ENCODE measurements around the gene ATRNL1.
"Not testable (repeated sequence)": the region's sequence is repeated elsewhere in the genome, so short reads cannot be mapped to it uniquely, and the experiment has no call there.

ATRNL1 gene

DNA sequence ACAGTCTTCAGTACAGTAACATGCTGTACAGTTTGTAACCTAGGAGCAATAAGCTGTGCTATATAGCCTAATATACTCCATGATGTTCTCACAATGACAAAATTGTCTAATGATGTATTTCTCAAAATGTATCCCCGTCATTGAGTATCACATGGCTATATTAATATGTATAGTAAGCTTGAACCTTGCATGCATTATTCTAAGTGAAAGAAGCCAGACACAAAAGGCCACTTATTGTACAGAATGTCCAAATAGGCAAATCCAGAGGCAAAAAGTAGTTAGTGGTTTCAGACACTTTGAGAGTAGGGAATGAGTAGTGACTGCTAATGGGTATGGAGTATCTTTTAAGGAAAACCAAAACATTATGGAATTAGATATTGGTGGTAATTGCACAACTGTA, 545.1 kb downstream of the ATRNL1 start:
- DNase-seq, result no peak

DNA sequence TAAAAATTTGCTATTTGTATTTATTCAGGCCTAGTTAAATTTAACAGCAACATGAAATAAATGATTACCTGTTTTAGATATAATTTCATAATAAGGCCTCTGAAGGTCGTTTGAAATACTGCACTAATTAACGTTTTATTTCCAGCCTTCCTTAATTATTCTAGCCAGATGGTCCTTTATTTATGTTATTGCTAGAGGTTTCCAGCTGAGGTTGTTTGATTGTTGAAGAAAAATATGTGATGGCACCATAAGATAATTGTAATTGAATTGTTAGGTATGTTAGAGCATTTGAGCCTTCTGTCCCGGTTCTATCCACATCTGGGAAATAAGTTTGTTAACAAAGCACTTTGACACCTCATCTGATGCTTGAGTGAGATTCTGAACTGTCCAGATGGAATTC, 556.1 kb downstream of the ATRNL1 start:
- no peak for DNase-seq

DNA sequence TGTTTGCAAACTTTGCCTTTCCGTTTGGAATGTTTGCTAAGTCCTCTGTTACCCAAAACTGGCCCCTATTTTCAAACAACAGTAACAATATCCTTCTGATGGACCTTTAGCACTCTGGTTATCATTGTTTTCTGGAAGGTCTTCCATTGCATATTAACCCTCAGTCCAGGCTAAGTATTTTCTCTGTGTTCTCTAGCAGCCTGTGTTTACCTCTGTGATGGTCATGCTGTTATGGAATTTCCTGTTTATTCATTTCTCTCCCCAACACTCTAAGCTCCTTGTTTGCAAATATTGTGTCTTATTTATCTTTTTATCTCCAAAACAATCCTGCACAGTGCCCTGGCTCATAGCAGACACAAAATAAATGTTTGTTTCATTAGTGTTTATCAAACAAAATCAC, 560.3 kb downstream of the ATRNL1 start:
- no peak for DNase-seq

DNA sequence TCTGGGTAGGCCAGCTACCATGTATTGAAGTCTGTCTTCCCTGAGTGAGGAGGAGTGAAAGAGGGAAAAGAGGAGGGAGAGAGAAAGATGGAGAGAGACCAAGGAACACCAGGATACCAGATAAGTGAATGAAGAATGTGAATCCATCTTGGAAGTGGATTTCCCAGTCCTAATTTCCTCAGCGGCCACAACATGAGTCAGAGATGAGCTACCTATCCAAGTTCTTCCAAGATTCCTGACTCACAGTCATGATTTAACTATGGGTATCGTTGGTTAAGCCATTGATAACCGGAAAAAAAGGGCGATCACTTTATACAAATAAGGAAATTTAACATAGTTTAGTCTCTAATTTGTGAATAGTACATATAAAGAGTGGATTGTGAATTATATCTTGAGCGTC, 561.8 kb downstream of the ATRNL1 start:
- DNase-seq, result no peak

DNA sequence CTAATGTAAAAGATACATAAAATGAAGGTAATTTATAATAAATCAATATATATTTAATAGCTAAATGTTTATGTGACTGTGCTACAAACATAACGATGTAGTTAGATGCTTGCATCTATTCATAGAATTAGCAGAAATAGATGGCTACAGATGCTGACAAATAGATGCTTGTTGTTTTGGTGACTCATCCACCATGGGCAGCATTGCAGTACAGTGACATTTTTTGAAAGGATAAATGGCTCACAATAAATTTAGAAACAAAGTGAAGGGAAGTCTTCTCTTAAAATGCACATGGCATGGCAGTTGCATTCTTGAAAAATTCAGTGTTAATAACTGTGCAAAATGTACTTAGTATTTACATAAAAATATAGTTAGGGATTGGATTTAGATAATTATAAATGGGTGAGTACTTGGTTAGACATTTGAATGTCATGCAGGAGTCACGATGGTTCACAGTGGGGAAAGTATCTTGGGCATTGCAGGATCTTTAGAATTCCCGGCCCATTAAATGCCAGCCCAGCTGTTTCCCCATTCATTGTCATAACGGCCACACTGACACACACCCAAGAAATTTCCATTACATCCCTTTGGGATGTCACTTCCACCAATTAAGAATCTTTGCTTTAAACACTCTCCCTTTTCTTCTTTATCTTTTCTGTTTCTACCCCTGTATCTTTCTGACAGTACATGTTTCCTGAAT, 564.1 kb downstream of the ATRNL1 start:
- DNase-seq, result no peak

DNA sequence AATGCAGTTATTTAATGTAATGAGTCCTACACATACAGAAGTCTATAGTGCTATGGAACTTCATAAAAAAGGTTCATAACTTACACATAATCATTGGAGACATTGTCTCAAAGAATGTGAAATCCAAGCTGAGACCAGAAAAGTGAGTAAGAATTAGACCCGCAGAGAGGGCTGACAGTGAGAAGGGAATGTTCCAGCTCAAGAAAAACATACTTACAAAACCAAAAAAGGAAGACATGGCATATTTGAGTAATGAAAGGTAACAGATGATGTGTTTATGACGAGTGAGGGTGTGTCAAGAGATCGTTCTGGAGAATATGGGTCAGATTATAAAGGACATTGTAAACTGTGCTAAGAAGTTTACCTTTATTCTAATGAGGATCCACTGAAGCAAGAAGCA, 566.5 kb downstream of the ATRNL1 start:
- DNase-seq, result no peak

DNA sequence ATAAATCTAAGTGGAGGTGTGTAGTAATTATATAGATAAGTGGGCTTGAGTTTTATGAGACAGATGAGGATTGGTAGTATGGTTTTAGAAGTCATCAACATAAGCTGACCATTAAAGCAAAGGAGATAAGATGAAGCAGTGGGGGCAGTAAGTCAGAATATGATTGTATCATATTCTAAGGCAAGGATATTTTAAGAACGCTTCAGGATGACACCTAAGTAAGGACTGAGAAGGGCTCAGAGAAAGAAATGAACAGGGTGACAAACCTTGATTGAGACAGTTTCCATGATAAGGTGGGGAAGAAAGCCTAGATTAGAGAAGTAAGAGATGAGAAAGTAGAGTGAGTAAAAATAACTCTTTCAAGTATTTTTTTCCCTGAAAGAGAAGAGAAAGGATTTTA, 567.2 kb downstream of the ATRNL1 start:
- no peak for DNase-seq

DNA sequence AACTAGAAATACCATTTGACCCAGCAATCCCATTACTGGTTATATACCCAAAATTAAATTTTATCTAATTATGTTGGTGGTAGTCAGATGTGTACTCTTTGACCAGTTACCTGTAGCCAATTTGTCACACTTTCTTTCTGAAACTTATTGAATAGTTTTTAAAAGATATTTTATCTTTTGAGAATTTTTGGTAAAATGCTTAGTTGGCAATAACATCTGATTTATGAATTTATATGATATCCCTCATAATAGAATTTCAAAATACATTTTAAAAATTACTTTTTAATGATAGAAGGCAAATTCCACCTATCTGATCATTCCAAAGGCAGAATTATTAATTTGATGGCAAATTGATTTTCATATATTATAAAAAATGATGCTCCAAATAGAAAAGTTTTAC, 569.3 kb downstream of the ATRNL1 start:
- no peak for DNase-seq

DNA sequence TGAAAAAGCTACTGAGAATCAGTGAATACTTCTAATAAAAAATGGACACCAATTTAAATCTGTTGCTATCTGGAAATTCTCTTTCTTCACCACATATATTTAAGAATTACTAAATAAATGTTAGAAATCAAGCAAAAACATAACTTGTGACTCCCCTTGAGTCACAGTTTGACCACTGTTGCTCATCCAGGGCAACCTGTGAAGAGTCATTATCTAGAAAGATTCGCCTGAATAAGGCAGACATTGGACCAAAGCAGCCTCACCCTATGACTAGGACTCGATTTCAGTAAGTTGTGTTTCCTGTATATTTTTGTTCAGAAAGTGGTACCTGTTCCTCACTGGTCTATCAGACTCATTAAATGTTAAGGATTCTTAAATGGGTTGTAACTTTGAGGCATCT, 572.4 kb downstream of the ATRNL1 start:
- DNase-seq, result no peak

DNA sequence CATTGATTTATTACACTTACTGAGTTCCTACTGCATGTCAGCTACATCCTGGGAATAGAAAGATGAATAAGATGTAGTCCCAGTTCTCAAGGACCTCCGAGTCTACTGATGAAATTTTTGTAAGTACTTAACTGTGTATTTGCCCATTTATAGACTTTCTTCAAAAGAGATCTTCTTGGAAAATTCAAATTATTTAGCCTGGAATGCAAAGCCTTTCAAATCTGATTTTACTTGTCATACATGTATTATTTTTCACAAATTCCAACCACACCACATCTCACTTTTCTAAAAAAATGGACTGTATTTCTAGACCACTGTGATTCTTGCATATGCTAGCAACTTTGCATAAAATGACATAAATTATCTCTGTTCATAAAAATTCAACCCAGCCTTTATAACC, 581.3 kb downstream of the ATRNL1 start:
- DNase-seq, result no peak

DNA sequence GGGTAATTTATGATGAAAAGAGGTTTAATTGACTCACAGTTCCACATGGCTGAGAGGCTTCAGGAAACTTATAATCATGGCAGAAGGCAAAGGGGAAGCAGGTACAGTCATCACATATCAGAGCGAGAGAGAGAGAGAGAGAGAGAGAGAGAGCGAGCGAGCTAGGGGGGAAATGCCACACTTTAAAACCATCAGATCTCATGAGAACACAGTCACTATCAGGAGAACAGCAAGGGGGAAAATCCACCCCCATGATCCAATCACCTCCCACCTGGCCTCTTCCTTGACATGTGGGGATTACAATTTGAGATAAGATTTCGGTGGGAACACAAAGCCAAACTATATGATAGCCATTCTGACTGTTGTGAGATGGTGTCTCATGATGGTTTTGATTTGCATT, 603.6 kb downstream of the ATRNL1 start:
- DNase-seq, result no peak

DNA sequence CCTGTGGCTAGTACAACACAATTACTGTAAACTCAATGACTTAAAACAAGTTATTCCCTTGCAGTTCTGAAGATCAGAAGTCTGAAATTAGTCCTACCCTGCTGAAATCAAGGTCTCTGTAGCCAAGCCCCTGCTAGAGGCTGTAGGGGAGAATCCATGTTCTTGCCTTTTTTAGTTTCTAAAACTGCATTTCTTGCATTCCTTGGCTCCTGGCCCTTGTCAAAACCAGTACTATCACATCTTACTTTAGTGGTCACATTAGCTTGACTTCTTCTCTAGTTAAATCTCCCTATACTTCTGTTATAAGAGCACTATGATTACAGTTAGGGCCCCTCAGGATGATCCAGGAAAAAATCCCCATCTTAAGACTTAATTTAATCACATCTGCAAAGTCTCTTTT, 612.9 kb downstream of the ATRNL1 start:
- no peak for DNase-seq

DNA sequence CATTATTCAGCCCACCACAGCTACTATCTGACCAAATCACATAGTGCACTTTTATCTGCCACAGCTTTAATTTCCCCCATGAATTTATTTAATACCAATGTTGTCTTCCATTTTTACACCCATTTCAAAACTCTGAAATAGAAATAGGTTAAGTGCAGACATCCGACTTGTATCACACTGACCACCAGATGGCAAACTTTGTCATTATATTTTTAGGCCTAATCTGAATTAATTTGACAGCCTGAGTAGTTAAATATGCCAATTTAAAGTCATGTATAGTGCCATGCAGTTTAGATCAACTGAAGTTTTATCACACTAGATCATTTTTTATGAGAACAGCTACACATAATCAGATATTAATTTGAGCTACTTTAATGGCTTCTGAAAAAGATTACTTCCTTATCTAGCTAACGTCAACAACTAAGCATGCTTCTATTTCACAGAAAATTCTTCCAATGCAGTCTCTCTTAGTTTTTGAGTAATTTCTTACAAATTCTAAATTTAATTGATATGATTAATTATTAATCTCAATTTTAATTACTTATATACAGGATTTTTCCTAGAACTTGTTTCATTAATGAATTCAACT, 613.4 kb downstream of the ATRNL1 start:
- DNase-seq, result no peak

DNA sequence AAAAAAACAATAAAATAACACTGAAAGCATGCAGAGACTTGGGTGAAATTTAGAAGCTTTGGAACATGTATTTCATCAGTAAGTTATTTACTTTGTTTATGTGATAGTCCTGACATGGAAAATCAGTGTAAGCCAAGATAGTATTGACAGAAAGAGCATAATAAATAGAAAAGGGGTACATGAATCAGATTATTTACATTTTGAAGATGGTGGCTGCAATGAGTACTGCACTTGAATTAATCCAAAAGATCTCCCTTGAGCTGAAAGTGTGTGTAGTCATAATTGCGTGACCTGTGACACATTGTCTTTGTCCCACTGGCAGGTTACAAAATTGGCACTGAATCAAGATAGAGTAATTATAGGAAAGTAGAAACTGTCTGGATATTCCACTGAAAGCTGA, 617.0 kb downstream of the ATRNL1 start:
- no peak for DNase-seq

DNA sequence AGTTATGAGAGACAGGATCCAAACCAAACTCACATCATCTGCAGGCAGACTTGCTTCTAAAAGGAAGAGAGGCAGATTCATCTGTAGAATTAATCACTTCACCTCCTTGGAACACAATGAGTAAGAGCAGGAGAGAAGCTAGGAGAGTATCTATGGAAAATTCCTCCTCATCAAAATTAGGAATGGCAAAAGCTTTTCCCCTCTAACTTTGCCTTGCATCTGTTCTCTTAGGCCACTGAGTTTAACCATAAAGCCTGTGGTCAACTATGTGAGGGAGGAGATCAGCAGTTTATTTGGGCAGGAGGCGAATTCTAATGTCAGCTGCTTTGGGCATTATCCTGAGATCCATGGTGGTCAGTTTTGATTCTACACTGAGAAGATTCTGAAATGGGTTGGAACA, 618.1 kb downstream of the ATRNL1 start:
- DNase-seq, result no peak

DNA sequence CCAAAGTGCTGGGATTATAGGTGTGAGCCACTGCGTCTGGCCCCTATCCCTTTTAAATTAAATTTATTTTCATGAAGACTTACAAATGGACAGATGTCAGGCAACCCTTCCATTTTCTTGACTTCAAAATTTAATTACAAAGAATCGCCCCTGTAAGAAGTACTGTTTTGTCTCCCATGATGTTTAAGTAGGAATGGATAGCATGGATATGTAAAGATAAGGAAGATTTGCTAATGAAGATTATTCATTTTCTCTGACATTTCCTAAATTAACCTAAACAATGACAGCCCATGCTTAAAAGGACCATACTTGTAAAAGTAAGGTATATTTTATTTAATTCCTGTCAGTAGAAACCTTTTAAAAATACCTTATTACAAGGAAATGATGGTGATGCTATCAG, 627.0 kb downstream of the ATRNL1 start:
- DNase-seq, result no peak

DNA sequence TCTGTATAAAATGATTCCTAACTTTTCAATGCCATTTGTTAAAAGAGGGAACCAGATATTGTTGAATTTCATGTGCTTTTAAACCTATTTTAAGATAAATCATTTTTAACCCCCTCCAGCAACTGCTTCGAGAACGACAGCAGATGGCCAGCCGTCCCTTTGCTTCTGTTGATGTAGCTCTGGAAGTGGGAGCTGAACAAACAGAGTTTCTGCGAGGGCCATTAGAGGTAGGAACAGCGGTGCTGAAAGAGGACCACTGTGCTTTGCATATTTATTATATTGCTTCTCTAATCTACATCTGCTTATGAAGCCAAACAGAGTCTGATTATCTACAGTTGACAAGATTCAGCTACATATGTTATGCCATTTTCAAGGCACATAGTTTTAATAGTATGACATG, 634.0 kb downstream of the ATRNL1 start:
- no peak for DNase-seq

DNA sequence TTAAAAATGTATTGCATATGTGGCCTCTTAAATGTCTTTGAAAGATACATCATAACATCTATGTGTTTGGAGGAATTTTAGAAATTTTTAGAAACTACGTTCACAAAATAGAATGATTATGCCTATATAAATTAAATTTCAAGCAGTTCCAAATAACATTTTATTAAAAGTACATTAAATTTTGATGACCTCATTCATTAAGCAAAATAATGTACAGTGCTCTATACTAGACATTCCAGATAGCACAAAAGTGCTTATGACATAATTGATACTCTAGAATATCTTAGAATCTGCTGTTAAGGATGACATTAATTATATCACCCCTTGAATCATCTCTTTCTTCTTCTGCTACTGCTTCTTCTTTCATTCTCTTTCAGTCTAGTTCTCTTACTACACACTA, 650.9 kb downstream of the ATRNL1 start:
- no peak for DNase-seq

DNA sequence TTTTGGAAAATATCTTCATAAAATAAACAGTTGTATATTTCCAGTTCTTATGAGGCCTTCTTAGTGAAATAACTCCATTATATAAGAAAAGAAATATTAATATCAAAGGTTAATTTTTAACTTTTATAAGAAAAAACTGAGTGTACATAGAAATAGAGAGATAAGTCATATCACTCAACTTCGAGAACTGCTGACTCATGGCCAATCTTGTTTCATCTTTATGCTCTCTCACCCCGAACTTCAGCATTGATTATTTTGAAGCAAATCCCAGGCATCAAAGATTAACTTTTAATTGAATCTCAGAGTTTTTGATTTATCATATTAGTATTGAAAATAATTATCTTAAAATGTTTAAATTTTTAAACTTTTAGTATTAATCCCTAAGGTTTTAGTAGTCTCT, 652.8 kb downstream of the ATRNL1 start:
- no peak for DNase-seq

DNA sequence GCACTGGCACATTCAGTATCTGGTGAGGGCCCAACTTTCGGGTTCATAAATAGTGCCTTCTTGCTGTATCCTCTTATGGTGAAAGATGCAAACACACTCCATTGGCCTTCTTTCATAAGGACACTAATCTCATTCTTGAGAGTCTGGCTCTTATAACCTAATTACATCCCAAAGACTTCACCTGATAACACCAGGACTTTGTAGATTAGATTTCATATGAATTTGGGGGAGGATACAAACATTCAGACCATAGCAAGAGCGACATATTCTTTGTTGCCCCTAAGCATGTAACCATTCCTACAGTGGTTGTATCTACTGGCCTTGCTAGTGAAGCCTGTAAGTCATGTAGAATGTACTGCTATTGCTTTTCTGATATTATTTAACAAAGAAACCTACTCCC, 654.6 kb downstream of the ATRNL1 start:
- no peak for DNase-seq

DNA sequence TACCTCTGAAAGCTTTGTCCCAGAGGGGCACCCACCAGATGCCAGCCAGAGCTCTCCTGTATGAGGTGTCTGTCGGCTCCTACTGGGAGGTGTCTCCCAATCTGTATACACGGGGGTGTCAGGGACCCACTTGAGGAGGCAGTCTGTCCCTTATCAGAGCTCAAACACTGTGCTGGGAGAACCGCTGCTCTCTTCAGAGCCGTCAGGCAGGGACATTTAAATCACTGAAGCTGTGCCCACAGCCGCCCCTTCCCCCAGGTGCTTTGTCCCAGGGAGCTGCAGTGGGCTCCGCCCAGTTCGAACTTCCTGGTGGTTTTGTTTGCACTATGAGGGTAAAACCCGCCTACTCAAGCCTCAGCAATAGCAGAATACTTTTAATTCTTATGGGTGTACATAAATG, 665.3 kb downstream of the ATRNL1 start:
- not testable (repeated sequence) for DNase-seq

DNA sequence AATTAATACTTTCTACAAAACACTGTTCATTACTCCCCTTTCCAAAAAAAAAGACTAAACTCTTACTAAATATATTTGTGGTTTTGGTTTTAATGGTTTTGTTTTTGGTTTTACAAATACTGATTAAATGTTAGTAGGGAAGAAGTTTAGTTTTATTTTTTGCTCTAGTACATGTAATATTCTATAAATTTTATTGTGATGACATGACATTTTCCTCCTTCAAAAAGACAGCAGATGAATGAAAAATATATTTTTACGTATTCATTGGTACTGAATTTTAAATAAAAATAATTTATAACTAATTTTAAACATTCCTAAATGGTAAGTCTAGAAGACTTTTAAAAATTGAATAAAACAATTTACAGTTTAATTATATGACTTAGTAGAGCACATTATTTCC, 667.0 kb downstream of the ATRNL1 start:
- no peak for DNase-seq

DNA sequence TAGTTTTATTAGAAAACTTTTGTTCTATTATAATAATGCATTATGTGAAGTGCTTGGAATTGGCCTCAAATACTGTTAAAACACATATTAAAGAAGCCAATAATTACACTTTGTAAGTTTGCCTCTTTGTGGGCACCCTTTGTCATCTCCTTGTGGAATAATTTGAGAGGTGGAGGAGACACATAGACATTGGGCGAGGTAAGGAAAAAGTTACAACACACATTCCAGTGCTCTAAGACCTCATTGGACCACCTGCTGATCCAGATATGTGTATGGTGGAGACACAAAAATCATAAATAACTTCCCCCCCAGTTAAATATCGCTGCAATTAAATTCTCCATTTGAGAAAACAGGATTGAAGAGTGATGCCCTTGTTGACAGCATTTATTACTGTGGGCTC, 668.0 kb downstream of the ATRNL1 start:
- no peak for DNase-seq

DNA sequence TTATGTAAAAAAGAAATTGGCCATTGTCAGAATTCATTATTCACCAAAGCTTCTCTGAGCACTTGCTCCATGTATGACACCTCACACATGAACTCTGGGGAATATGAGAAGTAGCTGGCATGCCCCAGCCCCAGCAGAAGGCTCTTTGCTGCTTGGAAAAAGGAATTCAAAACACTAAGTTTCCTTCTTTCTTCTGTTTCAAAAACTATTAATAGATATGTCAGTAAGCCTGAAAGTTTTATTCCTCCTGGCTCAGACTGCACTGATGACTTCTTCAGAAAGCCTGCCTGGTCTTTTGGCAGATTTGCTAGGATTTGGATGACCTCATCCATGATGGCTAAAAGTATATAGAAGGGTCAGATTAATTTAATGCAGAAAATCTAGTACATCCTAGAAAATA, 668.9 kb downstream of the ATRNL1 start:
- DNase-seq, result no peak

DNA sequence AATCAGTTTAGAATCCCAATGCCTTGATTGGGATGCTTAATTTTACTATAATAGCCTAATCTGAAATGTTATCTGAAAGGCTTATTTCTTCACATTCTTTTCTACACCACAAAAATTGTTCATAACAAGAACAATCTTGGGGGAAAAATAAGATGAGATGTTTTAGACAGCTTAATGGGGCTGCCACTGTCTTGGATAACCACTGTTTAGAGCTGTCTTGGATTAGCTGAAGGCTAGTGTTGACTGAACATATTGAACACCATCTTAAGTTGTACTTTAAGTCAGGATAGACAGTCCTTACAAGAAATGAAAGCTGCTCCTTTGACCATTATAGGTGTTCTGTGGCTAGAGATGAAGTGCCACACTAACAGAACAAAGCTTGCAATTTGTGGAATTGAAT, 678.6 kb downstream of the ATRNL1 start:
- no peak for DNase-seq
